Astrocyte (in vitro differentiated cells and primary cell): ENCODE measurements around the gene ROR2. TPM values are rescaled to one million over a fixed set of nuclear protein-coding genes. Genes with fewer than 3 reads are reported as not detected.

Experiments
- DNase-seq: peaks from one replicate; pipeline ENCODE4 v3.0.0-alpha.2; 2010; ENCODE audit warnings: low read depth
- FAIRE-seq: peaks from 2 replicates; lab custom pipeline; 2011; peaks lifted over from hg19 to GRCh38; lab: Jason Lieb, UNC
- H2AFZ ChIP-seq: 2 replicates; pipeline ENCODE4 v1.6.0; 2012; ENCODE audit warnings: low read depth, low read length, inconsistent platforms
- H3K27ac ChIP-seq: 2 replicates; pipeline ENCODE4 v1.5.1; 2011; ENCODE audit warnings: low read depth, low read length, inconsistent platforms
- H3K27me3 ChIP-seq: 2 replicates; pipeline ENCODE4 v1.6.0; 2011; ENCODE audit warnings: low read length, inconsistent platforms; ENCODE audit not compliant: insufficient read depth
- H3K36me3 ChIP-seq: 2 replicates; pipeline ENCODE4 v1.5.1; 2011; ENCODE audit warnings: low read length, inconsistent platforms; ENCODE audit not compliant: insufficient read depth
- H3K4me1 ChIP-seq: 2 replicates; pipeline ENCODE4 v1.5.1; 2011; ENCODE audit warnings: low read length, inconsistent platforms; ENCODE audit not compliant: insufficient read depth
- H3K4me2 ChIP-seq: 2 replicates; pipeline ENCODE4 v1.6.0; 2012; ENCODE audit warnings: low read length, inconsistent platforms
- H3K4me3 ChIP-seq: 2 replicates; pipeline ENCODE4 v1.5.1; 2011; ENCODE audit warnings: low read depth, mild to moderate bottlenecking, low read length, inconsistent platforms; ENCODE audit not compliant: insufficient read depth
- H3K79me2 ChIP-seq: 2 replicates; pipeline ENCODE4 v1.6.0; 2012; ENCODE audit warnings: mild to moderate bottlenecking, low read length, inconsistent platforms; ENCODE audit not compliant: insufficient read depth
- H3K9ac ChIP-seq: 2 replicates; pipeline ENCODE4 v1.6.0; 2012; ENCODE audit warnings: mild to moderate bottlenecking, low read length, inconsistent platforms
- H3K9me3 ChIP-seq: 2 replicates; pipeline ENCODE4 v1.5.1; 2012; ENCODE audit warnings: low read depth, mild to moderate bottlenecking, low read length, inconsistent platforms; ENCODE audit not compliant: insufficient read depth
- H4K20me1 ChIP-seq: 2 replicates; pipeline ENCODE4 v1.6.0; 2012; ENCODE audit warnings: low read length, inconsistent platforms; ENCODE audit not compliant: insufficient read depth
- H3K27ac Mint-ChIP-seq: one replicate; pipeline ENCODE4 v1.8.0; 2021; ENCODE audit warnings: mild to moderate bottlenecking, mixed read lengths; ENCODE audit not compliant: unreplicated experiment
- H3K27me3 Mint-ChIP-seq: one replicate; pipeline ENCODE4 v1.8.0; 2021; ENCODE audit warnings: low read depth, mixed read lengths; ENCODE audit not compliant: unreplicated experiment
- H3K36me3 Mint-ChIP-seq: one replicate; pipeline ENCODE4 v1.8.0; 2021; ENCODE audit warnings: low read depth, mixed read lengths; ENCODE audit not compliant: unreplicated experiment
- H3K4me1 Mint-ChIP-seq: one replicate; pipeline ENCODE4 v1.8.0; 2021; ENCODE audit warnings: low read depth, mixed read lengths; ENCODE audit not compliant: unreplicated experiment
- H3K4me3 Mint-ChIP-seq: one replicate; pipeline ENCODE4 v1.8.0; 2021; ENCODE audit warnings: mild to moderate bottlenecking, moderate library complexity, mixed read lengths; ENCODE audit not compliant: unreplicated experiment
- H3K9me3 Mint-ChIP-seq: one replicate; pipeline ENCODE4 v1.8.0; 2021; ENCODE audit warnings: mild to moderate bottlenecking, mixed read lengths; ENCODE audit not compliant: unreplicated experiment
- EZH2 ChIP-seq: IDR thresholded peaks from 2 replicates; pipeline ENCODE4 v1.6.1; 2012; ENCODE audit warnings: mild to moderate bottlenecking, low read length, inconsistent platforms; ENCODE audit not compliant: insufficient read depth
- total RNA-seq: library from RNA; stranded (reverse); gene quantifications from 2 replicates; pipeline ENCODE4 v1.2.1, GENCODE V29; 2021
- TF ChIP-seq, protein P1 (sequence below): IDR thresholded peaks from 2 replicates; pipeline ENCODE4 v1.5.1; 2011; ENCODE audit warnings: low read depth, mild to moderate bottlenecking, inconsistent platforms, low read length, moderate library complexity; ENCODE audit not compliant: insufficient read depth

The ROR2 gene
- total RNA-seq, 1 donor from 2014 or later = 4.9 TPM

- H3K27me3 ChIP-seq = no peaks in the 10 kb centered on the region
- H3K79me2 ChIP-seq = no peaks in the 10 kb centered on the region
- H3K9me3 ChIP-seq = no peaks in the 10 kb centered on the region
- peaks cover 2% of the 10 kb centered on the region for H3K4me1 ChIP-seq
- H3K9ac ChIP-seq = no peak overlapping the region
- DNase-seq (no peak), FAIRE-seq (no peak)
- no peaks in the 10 kb centered on the region for H3K27me3 Mint-ChIP-seq
- peaks cover under 1% of the 10 kb centered on the region for H3K4me1 Mint-ChIP-seq
- TF ChIP-seq EZH2 = no peak
- TF ChIP-seq, protein P1, sequence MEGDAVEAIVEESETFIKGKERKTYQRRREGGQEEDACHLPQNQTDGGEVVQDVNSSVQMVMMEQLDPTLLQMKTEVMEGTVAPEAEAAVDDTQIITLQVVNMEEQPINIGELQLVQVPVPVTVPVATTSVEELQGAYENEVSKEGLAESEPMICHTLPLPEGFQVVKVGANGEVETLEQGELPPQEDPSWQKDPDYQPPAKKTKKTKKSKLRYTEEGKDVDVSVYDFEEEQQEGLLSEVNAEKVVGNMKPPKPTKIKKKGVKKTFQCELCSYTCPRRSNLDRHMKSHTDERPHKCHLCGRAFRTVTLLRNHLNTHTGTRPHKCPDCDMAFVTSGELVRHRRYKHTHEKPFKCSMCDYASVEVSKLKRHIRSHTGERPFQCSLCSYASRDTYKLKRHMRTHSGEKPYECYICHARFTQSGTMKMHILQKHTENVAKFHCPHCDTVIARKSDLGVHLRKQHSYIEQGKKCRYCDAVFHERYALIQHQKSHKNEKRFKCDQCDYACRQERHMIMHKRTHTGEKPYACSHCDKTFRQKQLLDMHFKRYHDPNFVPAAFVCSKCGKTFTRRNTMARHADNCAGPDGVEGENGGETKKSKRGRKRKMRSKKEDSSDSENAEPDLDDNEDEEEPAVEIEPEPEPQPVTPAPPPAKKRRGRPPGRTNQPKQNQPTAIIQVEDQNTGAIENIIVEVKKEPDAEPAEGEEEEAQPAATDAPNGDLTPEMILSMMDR = no peak
- no peak overlapping the region for H3K27ac ChIP-seq
- H3K4me2 ChIP-seq = no peak overlapping the region
- no peak overlapping the region for H2AFZ ChIP-seq
- H3K4me3 Mint-ChIP-seq = no peak overlapping the region
- H3K9me3 Mint-ChIP-seq = no peaks in the 10 kb centered on the region
- H3K4me3 ChIP-seq = no peak overlapping the region
- no peaks in the 10 kb centered on the region for H4K20me1 ChIP-seq
- no peaks in the 10 kb centered on the region for H3K36me3 ChIP-seq
- H3K36me3 Mint-ChIP-seq = no peaks in the 10 kb centered on the region
- H3K27ac Mint-ChIP-seq = no peak overlapping the region
Observed at GRCh38 chr9:91606255-91606995, 343.6 kb downstream of the ROR2 start.

DNA sequence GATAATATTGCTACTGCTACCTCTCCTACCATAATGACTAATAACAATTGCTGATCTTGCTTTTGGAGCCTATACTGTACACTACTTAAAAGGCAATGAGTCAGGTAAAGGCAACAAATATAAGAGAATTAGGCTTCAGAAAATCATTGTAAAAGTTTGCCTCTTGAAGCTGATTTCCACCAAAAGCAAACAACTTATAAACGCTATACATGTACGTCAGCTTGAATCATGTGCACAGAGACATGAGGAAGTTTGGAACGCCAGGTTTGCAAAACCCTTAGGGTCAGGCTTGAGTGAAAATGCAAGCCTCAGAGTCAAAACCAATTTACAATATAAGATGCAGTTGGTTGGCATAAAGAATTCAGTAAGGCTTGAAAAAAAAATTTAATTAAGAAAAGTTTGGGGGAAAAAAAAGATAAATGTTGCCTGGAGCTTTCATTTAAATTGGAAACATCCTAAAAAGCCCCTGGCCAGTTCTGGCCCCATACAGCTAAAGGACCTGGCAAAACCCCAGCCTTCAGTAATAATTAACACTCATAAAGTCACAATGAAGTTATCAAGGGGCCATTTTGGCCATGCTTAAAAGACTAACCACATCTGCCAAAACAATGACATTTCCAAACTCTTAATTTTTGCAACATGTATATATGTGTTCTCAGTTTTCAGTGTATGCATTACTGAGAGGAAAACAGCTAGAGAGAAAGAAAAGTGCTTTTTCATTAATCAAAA is 345.4 kb downstream of the ROR2 start:
- Histone ChIP-seq H3K36me3 (no peaks in the 10 kb centered on the region), H2AFZ (no peak overlapping the region), H3K27ac (no peak overlapping the region), H3K9me3 (no peaks in the 10 kb centered on the region), H4K20me1 (no peaks in the 10 kb centered on the region), H3K9ac (no peak overlapping the region), H3K4me2 (no peak overlapping the region), H3K4me1 (no peaks in the 10 kb centered on the region), H3K27me3 (no peaks in the 10 kb centered on the region), H3K79me2 (no peaks in the 10 kb centered on the region), H3K4me3 (no peak overlapping the region)
- FAIRE-seq (no peak), DNase-seq (no peak)
- peaks cover 4% of the 10 kb centered on the region for H3K27me3 Mint-ChIP-seq
- H3K9me3 Mint-ChIP-seq = no peaks in the 10 kb centered on the region
- no peaks in the 10 kb centered on the region for H3K4me1 Mint-ChIP-seq
- no peaks in the 10 kb centered on the region for H3K36me3 Mint-ChIP-seq
- H3K4me3 Mint-ChIP-seq = no peak overlapping the region
- no peak overlapping the region for H3K27ac Mint-ChIP-seq
- no peak for TF ChIP-seq EZH2
- TF ChIP-seq, protein P1 = no peak

DNA sequence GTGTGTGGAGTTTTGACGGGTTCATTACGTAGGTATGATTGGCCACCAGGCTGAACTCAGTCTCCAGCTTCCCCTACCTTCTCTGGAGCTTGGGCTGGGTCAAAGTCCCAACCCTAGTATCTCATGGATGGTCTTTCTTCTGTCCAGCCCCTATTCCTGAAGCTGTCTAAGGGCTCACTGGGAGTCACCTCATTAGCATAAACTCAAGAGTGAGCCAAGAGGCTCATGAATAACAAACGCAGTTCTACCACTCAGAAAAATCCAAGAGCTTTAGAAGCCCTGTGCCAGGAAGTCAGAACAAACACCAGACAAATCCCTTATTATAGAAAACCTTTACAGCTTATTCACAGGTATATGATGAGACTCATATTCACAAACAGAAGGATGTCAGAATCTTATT is 346.1 kb downstream of the ROR2 start:
- H3K27me3 Mint-ChIP-seq = peaks cover 4% of the 10 kb centered on the region
- DNase-seq = no peak
- Histone ChIP-seq H3K27me3 (no peaks in the 10 kb centered on the region), H4K20me1 (no peaks in the 10 kb centered on the region), H3K4me3 (no peak overlapping the region), H3K27ac (no peak overlapping the region), H3K9ac (no peak overlapping the region), H3K79me2 (no peaks in the 10 kb centered on the region), H2AFZ (no peak overlapping the region), H3K9me3 (no peaks in the 10 kb centered on the region), H3K36me3 (no peaks in the 10 kb centered on the region), H3K4me2 (no peak overlapping the region), H3K4me1 (no peaks in the 10 kb centered on the region)
- H3K27ac Mint-ChIP-seq = no peak overlapping the region
- no peaks in the 10 kb centered on the region for H3K9me3 Mint-ChIP-seq
- TF ChIP-seq, protein P1 = no peak
- no peak for TF ChIP-seq EZH2
- FAIRE-seq = no peak
- no peaks in the 10 kb centered on the region for H3K36me3 Mint-ChIP-seq
- no peaks in the 10 kb centered on the region for H3K4me1 Mint-ChIP-seq
- H3K4me3 Mint-ChIP-seq = no peak overlapping the region
